ENCODE measurements around the gene ZNF524.

ZNF524 gene

DNA sequence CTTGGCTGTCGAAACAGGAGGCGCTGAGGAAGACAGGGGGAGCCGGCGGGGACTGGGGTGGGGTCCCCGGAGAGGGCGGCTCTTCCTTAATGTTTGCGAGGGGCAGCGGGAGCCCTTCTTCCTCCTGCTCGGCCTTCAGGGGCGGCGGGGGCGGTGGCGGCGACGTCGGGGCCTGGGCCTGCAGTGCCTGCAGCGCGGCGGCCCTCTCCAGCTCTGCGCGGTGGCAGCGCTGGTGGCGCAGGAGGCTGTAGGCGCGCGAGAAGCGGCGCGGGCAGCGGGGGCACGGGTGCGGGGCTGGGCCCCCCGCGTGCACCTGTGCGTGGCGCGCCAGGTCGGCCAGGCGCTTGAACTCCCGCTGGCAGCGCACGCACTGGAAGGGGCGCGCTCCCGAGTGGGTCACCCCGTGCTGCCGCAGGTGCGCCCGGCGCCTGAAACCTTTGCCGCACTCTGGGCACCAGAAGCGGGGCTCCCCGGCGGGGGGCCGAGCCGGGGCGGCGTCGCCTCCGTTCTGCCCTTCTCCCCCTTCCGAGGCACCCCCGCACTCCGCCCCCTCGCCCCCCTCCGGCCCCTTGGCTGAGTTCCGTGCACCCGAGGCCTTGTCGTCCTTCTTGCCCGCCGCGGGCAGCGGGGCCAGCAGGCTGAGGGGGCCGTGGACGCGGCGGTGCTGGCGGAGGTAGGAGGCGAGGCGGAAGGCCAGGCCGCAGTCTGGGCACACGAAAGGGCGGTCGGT is 21.9 kb upstream of the ZNF524 start:
- no peak for DNase-seq (ENCODE audit: low read depth)
- TF ChIP-seq CTCF (IDR thresholded peaks at IDR 0.05; ENCODE audit: control insufficient read depth, extremely low read depth, insufficient read depth) = no peak
- no peak overlapping the region for H3K4me3 ChIP-seq (ENCODE audit: low read depth, low read length)

DNA sequence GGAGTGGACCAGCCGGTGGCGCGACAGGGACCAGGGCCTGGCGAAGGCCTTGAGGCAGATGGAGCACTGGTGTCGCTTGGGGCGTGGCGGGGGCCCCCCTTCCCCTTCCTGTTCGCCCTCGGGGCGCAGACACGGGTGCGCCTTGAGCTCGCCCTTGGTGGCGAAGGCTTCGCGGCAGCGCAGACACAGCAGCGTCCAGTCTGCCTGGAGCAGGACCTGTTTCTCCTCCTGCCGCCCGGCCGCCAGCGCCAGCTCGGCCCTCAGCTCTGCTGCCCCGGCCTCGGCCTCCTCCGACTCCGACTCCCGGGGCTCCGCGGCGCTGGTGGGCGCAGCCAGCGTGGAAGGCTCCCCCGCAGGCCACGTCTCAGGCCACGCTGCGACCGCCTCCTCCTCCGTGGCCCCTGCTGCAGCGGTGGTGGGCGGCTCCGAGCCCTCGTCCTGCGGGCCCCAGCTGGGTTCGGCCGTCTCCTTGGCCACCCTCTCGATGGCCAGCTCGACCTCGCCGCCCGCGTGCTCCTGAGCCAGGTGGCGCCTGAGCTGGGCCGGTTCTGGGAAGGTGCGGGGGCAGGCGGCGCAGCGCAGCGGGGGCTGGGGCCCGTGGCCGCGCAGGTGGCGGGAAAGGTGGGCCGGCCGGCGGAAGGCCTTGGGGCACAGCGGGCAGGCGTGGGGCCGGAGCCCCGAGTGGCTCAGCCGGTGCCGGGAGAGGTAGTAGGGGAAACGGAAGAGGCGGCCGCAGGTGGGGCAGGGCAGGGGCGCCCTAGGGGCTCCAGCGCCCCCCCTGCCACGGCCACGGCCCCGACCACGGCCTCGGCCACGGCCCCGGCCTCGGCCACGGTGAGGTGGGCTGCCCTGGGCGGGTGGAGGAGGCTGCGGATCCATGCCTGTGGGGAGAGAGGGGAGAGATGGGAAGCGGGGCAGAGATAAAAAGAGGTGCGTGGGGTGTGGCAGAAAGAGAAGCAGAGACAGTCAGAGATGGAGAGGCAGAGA is 21.0 kb upstream of the ZNF524 start:
- no peak for DNase-seq (ENCODE audit: low read depth)
- H3K4me3 ChIP-seq (ENCODE audit: low read depth, low read length) = peak overlapping the region; percentile 81
- TF ChIP-seq CTCF (IDR thresholded peaks at IDR 0.05; ENCODE audit: control insufficient read depth, extremely low read depth, insufficient read depth) = no peak

GRCh38 chr19:55579766-55580621 is 20.1 kb upstream of the ZNF524 start:
- no peak for DNase-seq (ENCODE audit: low read depth)
- no peak for TF ChIP-seq CTCF (IDR thresholded peaks at IDR 0.05; ENCODE audit: control insufficient read depth, extremely low read depth, insufficient read depth)
- H3K4me3 ChIP-seq (ENCODE audit: low read depth, low read length) = peak overlapping the region; percentile 81

DNA sequence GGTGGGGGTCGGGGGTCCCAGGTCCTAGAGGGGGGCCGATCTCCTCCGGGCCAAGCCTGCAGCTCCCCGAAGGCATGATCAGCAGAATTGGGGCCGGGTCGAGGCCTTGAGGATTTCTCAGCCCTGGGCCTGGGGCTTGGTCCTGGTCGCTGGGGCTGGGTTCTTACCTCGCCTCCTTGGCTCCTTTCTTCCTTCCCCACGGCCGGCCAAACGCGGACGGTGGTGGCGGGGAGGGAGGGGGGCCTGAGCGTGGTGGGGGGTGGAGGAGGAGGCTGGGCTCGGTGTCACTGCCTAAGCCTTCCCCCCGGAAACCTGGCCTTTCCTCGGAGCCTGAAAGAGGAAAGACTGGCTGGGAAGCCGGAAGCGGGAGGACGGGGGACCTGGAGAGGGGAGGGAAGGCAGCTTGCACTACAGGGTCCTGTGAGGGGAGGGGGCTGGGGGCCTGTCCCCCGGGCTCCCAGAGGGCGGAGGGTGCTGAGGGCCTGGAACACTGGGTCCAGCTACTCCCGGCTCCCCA is 19.4 kb upstream of the ZNF524 start, which contains the start of gene ZNF579:
TSS of gene ZNF579 (minus strand) at position 221 of the 517 bp plus-strand sequence. CDS start 1,209 bp downstream, outside the sequence.
- peak; percentile 67 for DNase-seq (ENCODE audit: low read depth)
- TF ChIP-seq CTCF (IDR thresholded peaks at IDR 0.05; ENCODE audit: control insufficient read depth, extremely low read depth, insufficient read depth) = no peak
- peak within 1 kb of the TSS; percentile 81 for H3K4me3 ChIP-seq (ENCODE audit: low read depth, low read length)

DNA sequence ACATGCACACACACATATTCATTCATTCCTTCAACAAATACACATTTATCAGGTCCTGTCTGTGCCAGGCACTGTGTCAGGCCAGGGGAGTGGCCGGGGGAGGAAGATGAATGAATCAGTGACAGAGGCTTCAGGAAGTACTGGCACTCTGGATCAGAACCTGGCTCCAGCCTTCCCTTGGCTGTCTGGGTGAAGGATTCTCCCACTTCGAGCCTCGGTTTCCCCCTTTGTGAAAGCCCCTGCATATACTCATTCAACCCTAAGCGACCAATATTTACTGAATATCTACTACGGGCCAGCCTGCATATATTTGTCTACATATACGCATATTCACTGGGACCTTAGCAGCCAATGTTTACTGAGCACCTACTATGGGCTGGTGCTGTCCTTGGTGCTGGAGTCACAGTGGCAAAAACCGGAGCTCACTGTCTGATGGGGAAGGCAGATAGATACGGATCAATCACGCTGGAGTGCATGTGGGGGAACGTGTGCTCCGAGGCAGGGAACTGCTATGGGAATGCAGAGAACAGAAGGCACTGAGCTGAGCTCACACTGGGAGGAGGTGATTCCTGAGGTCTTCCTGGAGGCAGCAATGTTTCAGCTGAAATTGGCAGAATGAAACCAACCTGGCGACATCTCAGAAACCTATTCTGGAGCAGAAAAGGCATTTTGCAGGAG is 18.8 kb upstream of the ZNF524 start:
- TF ChIP-seq CTCF (IDR thresholded peaks at IDR 0.05; ENCODE audit: control insufficient read depth, extremely low read depth, insufficient read depth) = no peak
- peak overlapping the region; percentile 81 for H3K4me3 ChIP-seq (ENCODE audit: low read depth, low read length)
- DNase-seq (ENCODE audit: low read depth) = no peak

Measured in LNCaP clone FGC (cell line).